ENCODE data around the gene HPDL. TPM values are rescaled to one million over a fixed set of nuclear protein-coding genes. Genes with fewer than 3 reads are reported as not detected.

Gene HPDL
- polyA plus RNA-seq, 1 donor (not counting 4 experiments of a cell fraction or from before 2014, with no cell fraction given), result 0.14 TPM

DNA sequence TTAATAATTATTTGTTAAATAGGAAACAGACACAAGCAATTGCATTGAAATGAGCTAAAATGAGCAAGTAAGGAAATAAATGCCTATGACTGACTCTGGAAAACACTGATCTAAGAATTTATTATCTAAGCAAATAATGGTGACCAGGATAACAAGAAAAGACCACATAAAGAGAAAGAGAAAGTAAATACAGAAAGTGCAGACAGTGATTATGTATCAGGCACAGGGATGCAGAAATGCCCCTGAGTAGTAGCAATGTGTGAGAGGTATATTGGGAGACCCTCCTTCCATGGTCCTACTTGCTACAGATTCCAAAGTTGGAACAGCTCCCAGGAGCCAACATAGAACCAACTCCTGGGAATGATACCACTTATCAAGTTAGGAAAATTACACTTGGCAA lies 46.9 kb downstream of the HPDL start:
- H3K9me3 ChIP-seq (ENCODE audit: control insufficient read depth, low read depth, low read length), result no peaks in the 10 kb centered on the region
- H4K20me1 ChIP-seq (ENCODE audit: control insufficient read depth, extremely low read depth, insufficient read depth, low read length), result no peaks in the 10 kb centered on the region
- H3K9me1 ChIP-seq (ENCODE audit: control insufficient read depth, extremely low read depth, insufficient read depth, low read length), result no peaks in the 10 kb centered on the region
- no peak overlapping the region for H3K9ac ChIP-seq (ENCODE audit: control insufficient read depth, extremely low read depth, insufficient read depth, low read length)
- FAIRE-seq (no peak), DNase-seq (ENCODE audit: low read depth, low spot score) (no peak)
- no peaks in the 10 kb centered on the region for H3K4me1 ChIP-seq (ENCODE audit: control insufficient read depth, extremely low read depth, insufficient read depth, low read length)
- H3K4me3 ChIP-seq (ENCODE audit: control insufficient read depth in 2 of 3, extremely low read depth in 1 of 3, insufficient read depth in 2 of 3, low read depth in 1 of 3, low read length in 3 of 3), result no peak overlapping the region
- no peak overlapping the region for H3K4me2 ChIP-seq (ENCODE audit: control insufficient read depth, extremely low read depth, insufficient read depth, low read depth, low read length)
- dilution Hi-C loops (cut with MboI; ENCODE audit: extremely low pct_ligation_motif_present, low sequenced_read_pairs), result no loop called here
- no peaks in the 10 kb centered on the region for H3K36me3 ChIP-seq (ENCODE audit: control insufficient read depth in 2 of 2, extremely low read depth in 1 of 2, insufficient read depth in 2 of 2, low read length in 2 of 2)
- no peak overlapping the region for H2AFZ ChIP-seq (ENCODE audit: control insufficient read depth, low read length)
- no peak for TF ChIP-seq EZH2 (IDR thresholded peaks at IDR 0.05; ENCODE audit: low read length)
- TF ChIP-seq, protein P1, sequence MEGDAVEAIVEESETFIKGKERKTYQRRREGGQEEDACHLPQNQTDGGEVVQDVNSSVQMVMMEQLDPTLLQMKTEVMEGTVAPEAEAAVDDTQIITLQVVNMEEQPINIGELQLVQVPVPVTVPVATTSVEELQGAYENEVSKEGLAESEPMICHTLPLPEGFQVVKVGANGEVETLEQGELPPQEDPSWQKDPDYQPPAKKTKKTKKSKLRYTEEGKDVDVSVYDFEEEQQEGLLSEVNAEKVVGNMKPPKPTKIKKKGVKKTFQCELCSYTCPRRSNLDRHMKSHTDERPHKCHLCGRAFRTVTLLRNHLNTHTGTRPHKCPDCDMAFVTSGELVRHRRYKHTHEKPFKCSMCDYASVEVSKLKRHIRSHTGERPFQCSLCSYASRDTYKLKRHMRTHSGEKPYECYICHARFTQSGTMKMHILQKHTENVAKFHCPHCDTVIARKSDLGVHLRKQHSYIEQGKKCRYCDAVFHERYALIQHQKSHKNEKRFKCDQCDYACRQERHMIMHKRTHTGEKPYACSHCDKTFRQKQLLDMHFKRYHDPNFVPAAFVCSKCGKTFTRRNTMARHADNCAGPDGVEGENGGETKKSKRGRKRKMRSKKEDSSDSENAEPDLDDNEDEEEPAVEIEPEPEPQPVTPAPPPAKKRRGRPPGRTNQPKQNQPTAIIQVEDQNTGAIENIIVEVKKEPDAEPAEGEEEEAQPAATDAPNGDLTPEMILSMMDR (optimal IDR thresholded peaks at IDR 0.05 in 1 of 3, IDR thresholded peaks at IDR 0.05 in 1 of 3, conservative IDR thresholded peaks at IDR 0.05 in 1 of 3; ENCODE audit: extremely low read depth in 1 of 3, insufficient read depth in 2 of 3, low read length in 3 of 3), result no peak
- H3K27ac ChIP-seq (ENCODE audit: control insufficient read depth, insufficient read depth, low read length), result no peak overlapping the region
- no peaks in the 10 kb centered on the region for H3K79me2 ChIP-seq (ENCODE audit: control insufficient read depth, insufficient read depth, low read length)
- H3K27me3 ChIP-seq (ENCODE audit: control insufficient read depth, extremely low read depth, insufficient read depth, low read length), result no peaks in the 10 kb centered on the region

DNA sequence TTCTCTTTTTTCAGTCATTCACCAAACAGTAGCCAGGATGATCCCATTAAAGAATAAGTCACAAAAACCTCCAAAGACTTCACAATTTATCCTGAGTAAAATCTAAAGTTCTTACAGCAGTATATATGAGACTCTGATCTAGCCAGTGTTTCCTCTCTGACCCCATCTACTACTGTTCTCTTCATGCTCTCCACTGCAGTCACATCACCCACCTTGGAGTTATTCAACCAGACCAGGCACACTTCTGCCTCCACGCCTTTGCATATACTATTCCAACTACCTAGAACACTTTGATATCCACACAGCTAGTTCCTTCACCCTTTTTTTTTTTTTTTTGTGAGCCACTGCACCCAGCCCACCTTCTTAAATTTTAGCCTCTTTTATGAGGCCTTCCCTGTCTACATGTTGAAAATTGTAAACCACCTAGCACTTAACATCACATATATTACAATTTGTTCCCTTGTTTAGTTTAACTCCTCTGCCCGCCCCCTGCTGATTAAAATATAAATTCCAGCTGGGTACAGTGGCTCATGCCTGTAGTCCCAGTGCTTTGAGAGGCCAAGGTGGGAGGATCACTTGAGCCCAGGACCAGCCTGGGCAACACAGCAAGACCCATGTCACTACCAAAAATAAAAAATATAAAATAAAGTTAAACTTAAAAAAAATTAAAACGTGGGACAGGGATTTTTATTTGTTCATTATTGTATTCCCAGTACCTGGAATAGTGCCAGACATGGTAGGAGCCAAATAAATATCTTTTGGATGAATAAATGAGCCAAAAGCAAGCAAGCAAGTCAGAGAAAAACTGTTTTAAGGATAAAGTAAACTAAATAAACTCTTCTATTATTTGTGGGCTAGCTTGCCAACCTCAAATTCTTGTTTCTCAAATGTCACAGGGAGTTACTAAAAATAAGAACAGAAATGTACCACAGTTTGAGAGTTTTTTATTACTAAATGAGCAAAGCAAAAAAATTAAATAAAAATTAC lies 48.7 kb downstream of the HPDL start:
- Histone ChIP-seq H3K27me3 (ENCODE audit: control insufficient read depth, extremely low read depth, insufficient read depth, low read length) (no peaks in the 10 kb centered on the region), H3K4me3 (ENCODE audit: control insufficient read depth in 2 of 3, extremely low read depth in 1 of 3, insufficient read depth in 2 of 3, low read depth in 1 of 3, low read length in 3 of 3) (no peak overlapping the region), H3K79me2 (ENCODE audit: control insufficient read depth, insufficient read depth, low read length) (no peaks in the 10 kb centered on the region), H3K9ac (ENCODE audit: control insufficient read depth, extremely low read depth, insufficient read depth, low read length) (no peak overlapping the region), H3K36me3 (ENCODE audit: control insufficient read depth in 2 of 2, extremely low read depth in 1 of 2, insufficient read depth in 2 of 2, low read length in 2 of 2) (no peaks in the 10 kb centered on the region), H3K27ac (ENCODE audit: control insufficient read depth, insufficient read depth, low read length) (no peak overlapping the region), H3K4me2 (ENCODE audit: control insufficient read depth, extremely low read depth, insufficient read depth, low read depth, low read length) (no peak overlapping the region), H3K4me1 (ENCODE audit: control insufficient read depth, extremely low read depth, insufficient read depth, low read length) (no peaks in the 10 kb centered on the region), H3K9me1 (ENCODE audit: control insufficient read depth, extremely low read depth, insufficient read depth, low read length) (no peaks in the 10 kb centered on the region), H2AFZ (ENCODE audit: control insufficient read depth, low read length) (no peak overlapping the region), H4K20me1 (ENCODE audit: control insufficient read depth, extremely low read depth, insufficient read depth, low read length) (no peaks in the 10 kb centered on the region), H3K9me3 (ENCODE audit: control insufficient read depth, low read depth, low read length) (no peaks in the 10 kb centered on the region)
- no peak for FAIRE-seq
- DNase-seq (ENCODE audit: low read depth, low spot score), result no peak
- dilution Hi-C loops (cut with MboI; ENCODE audit: extremely low pct_ligation_motif_present, low sequenced_read_pairs), result no loop called here
- TF ChIP-seq EZH2 (IDR thresholded peaks at IDR 0.05; ENCODE audit: low read length), result no peak
- TF ChIP-seq, protein P1 (optimal IDR thresholded peaks at IDR 0.05 in 1 of 3, IDR thresholded peaks at IDR 0.05 in 1 of 3, conservative IDR thresholded peaks at IDR 0.05 in 1 of 3; ENCODE audit: extremely low read depth in 1 of 3, insufficient read depth in 2 of 3, low read length in 3 of 3), result no peak
